Cardiac muscle cell (in vitro differentiated cells and primary cell): ENCODE results near the gene LCN2. TPM values are rescaled to one million over a fixed set of nuclear protein-coding genes. Genes with fewer than 3 reads are reported as not detected.
A peak's percentile ranks its signal among the peaks of the same experiment; 100 is the strongest.
"Not testable (repeated sequence)": the region's sequence is repeated elsewhere in the genome, so short reads cannot be mapped to it uniquely, and the experiment has no call there.

Experiments
- DNase-seq, 2 donors: peaks; one replicate each; pipeline versions ENCODE4 v3.0.0 to v3.0.0-alpha.2; 2010 to 2017; ENCODE audit warnings: low read depth in 1 of 2, low spot score in 1 of 2
- H3K27ac ChIP-seq: fragments of 200-600 bp; sonication (generic); 2 replicates; pipeline ENCODE4 v1.5.1; 2016
- H3K27me3 ChIP-seq: fragments of 200-600 bp; sonication (generic); 2 replicates; pipeline ENCODE4 v1.6.0; 2016; ENCODE audit warnings: control low read depth
- H3K36me3 ChIP-seq: fragments of 200-600 bp; sonication (generic); 2 replicates; pipeline ENCODE4 v1.5.1; 2016; ENCODE audit warnings: control low read depth
- H3K4me1 ChIP-seq: fragments of 200-600 bp; sonication (generic); 2 replicates; pipeline ENCODE4 v1.8.1; 2017; ENCODE audit warnings: low read depth, mild to moderate bottlenecking, mixed run types
- H3K4me3 ChIP-seq: fragments of 200-600 bp; sonication (generic); 2 replicates; pipeline ENCODE4 v1.5.1; 2016; ENCODE audit warnings: mild to moderate bottlenecking
- H3K9me3 ChIP-seq: fragments of 200-600 bp; sonication (generic); 2 replicates; pipeline ENCODE4 v1.5.1; 2017; ENCODE audit warnings: low read depth, mild to moderate bottlenecking, control low read depth
- polyA plus RNA-seq: library from polyadenylated mRNA; unstranded; fragments of >200 nt; fragmentation: Nextera tagmentation; extraction: Ambion mirVana; gene quantifications from 2 replicates; pipeline ENCODE4 v1.2.1, GENCODE V29; 2016
- total RNA-seq: library from RNA; depleted of rRNA; stranded (reverse); fragments of >200 nt; gene quantifications from 2 replicates; pipeline ENCODE4 v1.2.3, GENCODE V29; 2016
- TF ChIP-seq, protein P1 (sequence below): IDR thresholded peaks from 2 replicates; pipeline ENCODE4 v1.5.1; 2012; ENCODE audit warnings: low read depth, mild to moderate bottlenecking, low read length

The LCN2 gene
- total and polyA plus RNA-seq, 2 experiments from 2014 or later: not detected

DNA sequence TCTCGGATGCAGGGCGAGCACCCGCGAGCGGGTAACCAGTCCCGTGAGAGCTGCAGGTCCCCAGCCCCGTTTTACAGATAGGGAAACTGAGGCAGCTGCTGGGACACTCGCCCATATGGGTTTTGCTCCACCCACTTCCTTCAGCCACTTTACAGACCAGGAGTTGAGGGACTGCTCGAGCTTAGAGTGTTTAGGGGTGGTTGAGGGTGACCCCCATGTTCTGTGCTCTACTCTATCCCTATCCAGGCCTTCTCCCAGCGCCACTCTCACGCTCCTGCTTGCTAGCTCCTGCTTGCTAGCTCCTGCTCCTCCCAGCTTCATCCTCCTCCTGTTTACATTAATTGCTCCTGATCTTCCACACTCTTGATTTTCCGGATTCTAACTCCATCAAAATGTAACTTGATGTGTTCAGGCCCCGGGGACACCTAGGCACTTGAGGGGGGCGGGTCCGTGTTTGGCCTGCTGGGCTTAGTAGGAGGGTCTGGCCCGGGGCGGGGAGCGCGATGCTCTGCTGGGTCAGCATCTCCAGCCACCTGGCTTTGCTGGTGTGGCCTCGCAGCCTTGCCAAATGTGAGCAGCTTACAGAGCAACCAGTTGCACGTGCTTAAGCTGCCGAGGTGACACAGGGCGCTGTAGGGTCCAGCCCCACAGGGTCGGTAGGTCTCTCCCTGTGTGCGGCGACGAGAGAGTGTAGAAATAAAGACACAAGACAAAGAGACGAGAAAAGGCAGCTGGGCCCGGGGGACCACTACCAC is 20.2 kb upstream of the LCN2 start:
- Histone ChIP-seq H3K27ac (no peak overlapping the region), H3K4me1 (peaks cover 4% of the 10 kb centered on the region), H3K9me3 (no peaks in the 10 kb centered on the region), H3K4me3 (peak overlapping the region; percentile 97), H3K36me3 (peaks cover 3% of the 10 kb centered on the region), H3K27me3 (no peaks in the 10 kb centered on the region)
- TF ChIP-seq, protein P1, sequence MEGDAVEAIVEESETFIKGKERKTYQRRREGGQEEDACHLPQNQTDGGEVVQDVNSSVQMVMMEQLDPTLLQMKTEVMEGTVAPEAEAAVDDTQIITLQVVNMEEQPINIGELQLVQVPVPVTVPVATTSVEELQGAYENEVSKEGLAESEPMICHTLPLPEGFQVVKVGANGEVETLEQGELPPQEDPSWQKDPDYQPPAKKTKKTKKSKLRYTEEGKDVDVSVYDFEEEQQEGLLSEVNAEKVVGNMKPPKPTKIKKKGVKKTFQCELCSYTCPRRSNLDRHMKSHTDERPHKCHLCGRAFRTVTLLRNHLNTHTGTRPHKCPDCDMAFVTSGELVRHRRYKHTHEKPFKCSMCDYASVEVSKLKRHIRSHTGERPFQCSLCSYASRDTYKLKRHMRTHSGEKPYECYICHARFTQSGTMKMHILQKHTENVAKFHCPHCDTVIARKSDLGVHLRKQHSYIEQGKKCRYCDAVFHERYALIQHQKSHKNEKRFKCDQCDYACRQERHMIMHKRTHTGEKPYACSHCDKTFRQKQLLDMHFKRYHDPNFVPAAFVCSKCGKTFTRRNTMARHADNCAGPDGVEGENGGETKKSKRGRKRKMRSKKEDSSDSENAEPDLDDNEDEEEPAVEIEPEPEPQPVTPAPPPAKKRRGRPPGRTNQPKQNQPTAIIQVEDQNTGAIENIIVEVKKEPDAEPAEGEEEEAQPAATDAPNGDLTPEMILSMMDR: no peak
- no peak for DNase-seq

DNA sequence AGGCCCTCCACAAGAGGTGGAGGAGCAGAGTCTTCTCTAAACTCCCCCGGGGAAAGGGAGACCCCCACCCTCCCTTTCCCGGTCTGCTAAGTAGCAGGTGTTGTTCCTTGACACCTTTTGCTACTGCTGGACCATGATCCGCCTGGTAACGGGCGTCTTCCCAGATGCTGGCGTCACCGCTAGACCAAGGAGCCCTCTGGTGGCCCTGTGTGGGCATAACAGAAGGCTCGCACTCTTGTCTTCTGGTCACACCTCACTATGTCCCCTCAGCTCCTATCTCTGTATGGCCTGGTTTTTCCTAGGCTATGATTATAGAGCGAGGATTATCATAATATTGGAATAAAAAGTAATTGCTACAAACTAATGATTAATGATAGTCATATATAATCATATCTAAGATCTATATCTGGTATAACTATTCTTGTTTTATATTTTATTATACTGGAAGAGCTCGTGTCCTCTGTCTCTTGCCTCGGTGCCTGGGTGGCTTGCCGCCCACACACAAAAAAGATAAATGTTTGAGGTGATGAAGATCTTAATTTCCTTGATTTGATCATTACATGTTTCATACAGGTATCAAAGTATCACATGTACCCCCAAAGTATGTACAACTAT is 19.2 kb upstream of the LCN2 start:
- H3K4me1 ChIP-seq, H3K9me3 ChIP-seq, H3K36me3 ChIP-seq, H3K27me3 ChIP-seq, H3K4me3 ChIP-seq, H3K27ac ChIP-seq, DNase-seq: not testable (repeated sequence)
- TF ChIP-seq, protein P1: peak; percentile 32

DNA sequence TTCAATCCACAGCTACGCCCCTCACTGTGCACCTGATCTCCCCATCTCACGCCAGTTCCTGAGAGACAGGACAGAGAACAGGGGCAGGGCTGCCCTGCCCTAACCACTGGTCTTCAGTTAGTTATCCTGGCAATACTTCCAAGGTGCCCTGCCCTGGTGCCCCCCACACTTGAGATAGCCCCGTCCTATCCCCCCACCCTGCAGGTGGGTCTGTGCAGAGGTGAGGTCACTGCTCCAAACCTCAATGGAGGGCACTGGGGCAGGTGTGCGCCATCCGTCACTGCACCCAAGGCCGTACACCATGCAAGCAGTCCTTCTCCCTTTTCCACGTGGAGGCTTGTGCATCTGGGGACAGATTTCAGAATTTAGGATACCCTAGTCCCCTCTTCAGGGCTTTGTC is 18.6 kb upstream of the LCN2 start:
- not testable (repeated sequence) for H3K27me3 ChIP-seq, DNase-seq, H3K36me3 ChIP-seq, H3K27ac ChIP-seq, H3K9me3 ChIP-seq, H3K4me1 ChIP-seq, H3K4me3 ChIP-seq

DNA sequence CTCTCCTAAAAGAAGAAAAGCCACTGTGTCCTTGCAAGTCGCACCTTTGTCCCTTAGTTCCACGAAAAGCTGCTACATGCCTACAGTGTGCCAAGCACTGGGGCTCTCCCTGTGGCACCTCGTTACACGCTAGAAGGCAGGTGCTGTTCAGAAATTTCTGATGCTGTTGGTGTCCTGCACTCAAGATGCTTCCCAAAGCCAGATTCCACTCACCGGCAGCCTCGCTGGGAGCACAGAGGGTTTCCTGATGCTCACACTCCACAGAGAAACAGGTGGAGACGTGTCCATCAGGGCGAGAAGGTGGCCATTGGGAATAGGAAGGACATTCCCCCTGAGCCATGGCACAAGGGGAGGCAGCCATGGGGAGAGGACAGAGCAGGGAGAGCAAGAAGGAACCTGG is 17.9 kb upstream of the LCN2 start:
- H3K27me3 ChIP-seq, DNase-seq, H3K4me3 ChIP-seq, H3K9me3 ChIP-seq, H3K4me1 ChIP-seq, H3K36me3 ChIP-seq, H3K27ac ChIP-seq: not testable (repeated sequence)

DNA sequence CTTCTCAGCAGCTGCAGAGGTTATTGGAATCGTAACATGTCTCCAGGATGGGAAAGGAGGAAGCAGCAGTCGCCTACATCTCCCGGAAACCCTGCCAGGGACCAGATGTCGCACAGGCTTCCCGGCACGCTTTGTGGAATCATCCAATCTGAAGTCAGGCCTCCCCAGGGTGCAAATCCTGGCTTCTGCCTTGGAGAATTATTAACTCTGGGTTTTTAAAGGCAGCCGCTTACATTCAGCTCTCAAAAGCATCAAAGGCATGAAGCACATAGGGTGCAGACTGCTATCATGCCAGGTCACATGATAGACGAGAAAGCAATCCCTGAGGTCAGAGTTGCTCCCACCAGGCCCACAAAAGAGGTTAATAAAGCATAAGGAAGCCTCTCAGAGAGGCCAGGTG is 17.1 kb upstream of the LCN2 start:
- H3K4me3 ChIP-seq, H3K9me3 ChIP-seq, H3K27me3 ChIP-seq, H3K4me1 ChIP-seq, H3K27ac ChIP-seq, H3K36me3 ChIP-seq, DNase-seq: not testable (repeated sequence)

DNA sequence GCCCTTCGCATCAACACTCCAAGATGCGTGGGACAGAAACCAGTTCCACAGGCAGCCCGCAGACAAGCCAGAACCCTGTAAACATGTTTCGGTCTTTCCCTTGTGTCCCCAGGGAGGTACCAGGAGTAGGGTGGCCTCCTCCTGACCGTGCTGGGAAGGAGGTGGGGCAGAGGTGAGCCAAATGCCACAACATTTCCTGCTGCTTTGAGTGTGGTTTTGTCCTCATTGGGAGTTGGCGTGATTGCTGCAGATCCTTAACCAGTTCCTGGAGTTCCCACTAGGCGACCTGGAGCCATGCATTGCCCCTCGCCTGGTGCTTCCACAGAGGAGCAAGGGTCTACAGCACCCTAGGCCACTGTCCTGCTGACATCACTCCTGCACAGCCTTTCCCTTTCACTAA is 13.7 kb upstream of the LCN2 start:
- not testable (repeated sequence) for H3K36me3 ChIP-seq, H3K4me1 ChIP-seq, H3K27me3 ChIP-seq, H3K9me3 ChIP-seq, DNase-seq, H3K27ac ChIP-seq, H3K4me3 ChIP-seq

DNA sequence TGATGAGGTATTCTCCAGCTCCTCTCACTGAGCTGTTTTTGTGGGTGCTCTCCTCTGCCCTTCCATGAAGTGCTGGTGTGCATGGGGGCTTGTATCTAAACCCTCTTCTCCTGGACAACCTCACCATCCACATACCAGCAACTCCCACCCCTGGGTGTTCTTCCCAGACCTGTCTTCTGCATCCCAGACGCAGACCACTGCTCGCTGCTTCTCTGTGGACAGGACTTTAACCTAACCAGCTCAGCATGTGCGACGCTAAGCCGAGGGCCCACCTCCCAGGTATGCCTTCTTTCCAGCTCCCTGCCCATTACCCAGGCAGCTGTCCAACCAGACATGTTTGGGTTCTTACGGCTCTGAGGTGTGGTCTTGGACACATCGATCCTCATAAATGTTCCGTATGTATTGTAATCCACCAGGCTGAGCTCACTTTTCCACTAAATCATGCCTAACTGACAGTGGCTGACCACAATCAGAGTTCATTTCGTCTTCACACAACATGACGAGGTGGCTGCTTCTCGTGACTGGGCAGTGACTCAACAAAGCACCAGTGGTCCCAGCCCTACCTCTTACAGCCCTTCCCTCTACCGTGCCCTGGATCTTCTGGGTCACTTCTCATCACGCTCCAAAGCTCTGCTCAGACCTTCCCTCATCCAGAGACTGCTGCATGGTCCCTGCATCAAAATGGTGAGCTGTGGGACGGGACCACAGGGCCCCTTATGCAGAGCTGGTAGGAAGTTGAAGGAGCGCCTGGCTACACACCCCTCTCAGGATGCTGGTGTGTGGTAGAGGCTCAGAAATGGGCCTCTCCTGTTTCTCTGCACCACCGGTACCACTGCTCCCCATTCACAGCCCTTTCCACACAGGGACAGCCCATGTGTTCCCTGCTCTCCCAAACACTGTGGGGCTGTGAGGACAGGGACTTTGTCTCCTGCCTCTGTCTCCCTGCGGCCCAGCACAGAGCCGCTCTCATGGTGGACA is 12.1 kb upstream of the LCN2 start:
- TF ChIP-seq, protein P1: no peak
- Histone ChIP-seq H3K4me3 (no peak overlapping the region), H3K36me3 (no peaks in the 10 kb centered on the region), H3K27ac (no peak overlapping the region), H3K27me3 (no peaks in the 10 kb centered on the region), H3K9me3 (no peaks in the 10 kb centered on the region), H3K4me1 (no peaks in the 10 kb centered on the region)
- DNase-seq: peak in 1 of 2 donors; percentile 23
